ENCODE measurements around the gene NKTR. TPM values are rescaled to one million over a fixed set of nuclear protein-coding genes. Genes with fewer than 3 reads are reported as not detected.

NKTR gene
- total and polyA plus RNA-seq, 9 of the 15 experiments (the other 6 are each of a cell fraction or from before 2014, with no cell fraction given) = 19.7 to 123 (median 92.6) TPM

DNA sequence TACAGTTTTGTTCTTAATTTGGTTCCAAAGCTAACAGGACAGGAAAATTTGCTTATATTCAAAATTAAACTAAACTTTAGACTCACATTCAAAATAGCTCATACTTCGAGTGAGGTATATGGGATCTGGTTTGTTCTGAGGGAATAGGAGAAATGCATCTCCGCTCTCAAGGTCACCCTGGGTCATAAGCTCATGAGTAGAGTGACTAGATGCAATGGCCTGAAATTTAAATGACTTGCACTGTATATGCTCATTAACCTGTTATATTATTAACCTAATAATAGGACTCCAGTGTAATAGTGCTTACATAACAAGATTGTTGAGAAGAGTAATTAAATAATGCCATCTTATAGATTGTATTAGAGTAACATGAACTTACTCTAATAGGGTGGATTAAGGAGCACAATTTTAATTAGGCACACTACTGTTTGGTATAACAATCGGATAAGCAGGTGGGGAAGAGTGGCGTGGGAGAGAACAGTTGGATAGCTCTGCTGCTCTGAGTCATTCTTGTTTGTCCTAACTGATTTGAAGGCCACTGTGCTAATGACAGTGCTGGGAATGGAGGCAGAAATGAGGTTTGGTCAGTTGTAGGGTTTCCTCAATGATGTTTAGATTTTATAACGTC lies 5.2 kb downstream of the NKTR start (continued):
- TF ChIP-seq KLF6 (CRISPR knock-in tag; IDR thresholded peaks at IDR 0.05; ENCODE audit: borderline replicate concordance) (no peak), GATA2 (CRISPR knock-in tag; IDR thresholded peaks at IDR 0.05) (no peak), SP2 (IDR thresholded peaks at IDR 0.05; ENCODE audit: extremely low read depth, low read depth, low read length, poor library complexity, severe bottlenecking) (no peak), TAF9B (IDR thresholded peaks at IDR 0.05; ENCODE audit: partially characterized antibody) (peak; percentile 32), ZKSCAN8 (CRISPR knock-in tag; IDR thresholded peaks at IDR 0.05) (no peak), CEBPB (tag; IDR thresholded peaks at IDR 0.05) (no peak), SIN3B (IDR thresholded peaks at IDR 0.05; ENCODE audit: low read depth) (no peak), ZNF282 (CRISPR knock-in tag; IDR thresholded peaks at IDR 0.05) (no peak), EHMT2 (IDR thresholded peaks at IDR 0.05) (peak; percentile 69), MIER1 (IDR thresholded peaks at IDR 0.05; ENCODE audit: low read depth) (no peak), ZNF24 (IDR thresholded peaks at IDR 0.05) (no peak), MCM5 (IDR thresholded peaks at IDR 0.05; ENCODE audit: low read depth) (no peak), SNRNP70 (optimal IDR thresholded peaks at IDR 0.05; ENCODE audit: low read depth, low read length) (no peak), SMC3 (conservative IDR thresholded peaks at IDR 0.05; ENCODE audit: insufficient read depth, low read depth, low read length) (no peak)
- TF ChIP-seq, protein P1, sequence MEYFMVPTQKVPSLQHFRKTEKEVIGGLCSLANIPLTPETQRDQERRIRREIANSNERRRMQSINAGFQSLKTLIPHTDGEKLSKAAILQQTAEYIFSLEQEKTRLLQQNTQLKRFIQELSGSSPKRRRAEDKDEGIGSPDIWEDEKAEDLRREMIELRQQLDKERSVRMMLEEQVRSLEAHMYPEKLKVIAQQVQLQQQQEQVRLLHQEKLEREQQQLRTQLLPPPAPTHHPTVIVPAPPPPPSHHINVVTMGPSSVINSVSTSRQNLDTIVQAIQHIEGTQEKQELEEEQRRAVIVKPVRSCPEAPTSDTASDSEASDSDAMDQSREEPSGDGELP (CRISPR knock-in tag; IDR thresholded peaks at IDR 0.05; ENCODE audit: borderline replicate concordance) = no peak
- TF ChIP-seq, protein P2, sequence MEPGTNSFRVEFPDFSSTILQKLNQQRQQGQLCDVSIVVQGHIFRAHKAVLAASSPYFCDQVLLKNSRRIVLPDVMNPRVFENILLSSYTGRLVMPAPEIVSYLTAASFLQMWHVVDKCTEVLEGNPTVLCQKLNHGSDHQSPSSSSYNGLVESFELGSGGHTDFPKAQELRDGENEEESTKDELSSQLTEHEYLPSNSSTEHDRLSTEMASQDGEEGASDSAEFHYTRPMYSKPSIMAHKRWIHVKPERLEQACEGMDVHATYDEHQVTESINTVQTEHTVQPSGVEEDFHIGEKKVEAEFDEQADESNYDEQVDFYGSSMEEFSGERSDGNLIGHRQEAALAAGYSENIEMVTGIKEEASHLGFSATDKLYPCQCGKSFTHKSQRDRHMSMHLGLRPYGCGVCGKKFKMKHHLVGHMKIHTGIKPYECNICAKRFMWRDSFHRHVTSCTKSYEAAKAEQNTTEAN (CRISPR knock-in tag; IDR thresholded peaks at IDR 0.05) = no peak
- TF ChIP-seq, protein P3, sequence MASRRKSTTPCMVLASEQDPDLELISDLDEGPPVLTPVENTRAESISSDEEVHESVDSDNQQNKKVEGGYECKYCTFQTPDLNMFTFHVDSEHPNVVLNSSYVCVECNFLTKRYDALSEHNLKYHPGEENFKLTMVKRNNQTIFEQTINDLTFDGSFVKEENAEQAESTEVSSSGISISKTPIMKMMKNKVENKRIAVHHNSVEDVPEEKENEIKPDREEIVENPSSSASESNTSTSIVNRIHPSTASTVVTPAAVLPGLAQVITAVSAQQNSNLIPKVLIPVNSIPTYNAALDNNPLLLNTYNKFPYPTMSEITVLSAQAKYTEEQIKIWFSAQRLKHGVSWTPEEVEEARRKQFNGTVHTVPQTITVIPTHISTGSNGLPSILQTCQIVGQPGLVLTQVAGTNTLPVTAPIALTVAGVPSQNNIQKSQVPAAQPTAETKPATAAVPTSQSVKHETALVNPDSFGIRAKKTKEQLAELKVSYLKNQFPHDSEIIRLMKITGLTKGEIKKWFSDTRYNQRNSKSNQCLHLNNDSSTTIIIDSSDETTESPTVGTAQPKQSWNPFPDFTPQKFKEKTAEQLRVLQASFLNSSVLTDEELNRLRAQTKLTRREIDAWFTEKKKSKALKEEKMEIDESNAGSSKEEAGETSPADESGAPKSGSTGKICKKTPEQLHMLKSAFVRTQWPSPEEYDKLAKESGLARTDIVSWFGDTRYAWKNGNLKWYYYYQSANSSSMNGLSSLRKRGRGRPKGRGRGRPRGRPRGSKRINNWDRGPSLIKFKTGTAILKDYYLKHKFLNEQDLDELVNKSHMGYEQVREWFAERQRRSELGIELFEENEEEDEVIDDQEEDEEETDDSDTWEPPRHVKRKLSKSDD (conservative IDR thresholded peaks at IDR 0.05; ENCODE audit: low read length) = no peak
- TF ChIP-seq, protein P4, sequence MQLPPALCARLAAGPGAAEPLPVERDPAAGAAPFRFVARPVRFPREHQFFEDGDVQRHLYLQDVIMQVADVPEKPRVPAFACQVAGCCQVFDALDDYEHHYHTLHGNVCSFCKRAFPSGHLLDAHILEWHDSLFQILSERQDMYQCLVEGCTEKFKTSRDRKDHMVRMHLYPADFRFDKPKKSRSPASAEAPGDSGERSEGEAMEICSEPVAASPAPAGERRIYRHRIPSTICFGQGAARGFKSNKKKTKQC (CRISPR knock-in tag; IDR thresholded peaks at IDR 0.05) = no peak
- TF ChIP-seq, protein P5, sequence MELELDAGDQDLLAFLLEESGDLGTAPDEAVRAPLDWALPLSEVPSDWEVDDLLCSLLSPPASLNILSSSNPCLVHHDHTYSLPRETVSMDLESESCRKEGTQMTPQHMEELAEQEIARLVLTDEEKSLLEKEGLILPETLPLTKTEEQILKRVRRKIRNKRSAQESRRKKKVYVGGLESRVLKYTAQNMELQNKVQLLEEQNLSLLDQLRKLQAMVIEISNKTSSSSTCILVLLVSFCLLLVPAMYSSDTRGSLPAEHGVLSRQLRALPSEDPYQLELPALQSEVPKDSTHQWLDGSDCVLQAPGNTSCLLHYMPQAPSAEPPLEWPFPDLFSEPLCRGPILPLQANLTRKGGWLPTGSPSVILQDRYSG (tag; conservative IDR thresholded peaks at IDR 0.05; ENCODE audit: low read depth) = no peak
- TF ChIP-seq, protein P6, sequence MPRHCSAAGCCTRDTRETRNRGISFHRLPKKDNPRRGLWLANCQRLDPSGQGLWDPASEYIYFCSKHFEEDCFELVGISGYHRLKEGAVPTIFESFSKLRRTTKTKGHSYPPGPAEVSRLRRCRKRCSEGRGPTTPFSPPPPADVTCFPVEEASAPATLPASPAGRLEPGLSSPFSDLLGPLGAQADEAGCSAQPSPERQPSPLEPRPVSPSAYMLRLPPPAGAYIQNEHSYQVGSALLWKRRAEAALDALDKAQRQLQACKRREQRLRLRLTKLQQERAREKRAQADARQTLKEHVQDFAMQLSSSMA (CRISPR knock-in tag; IDR thresholded peaks at IDR 0.05) = no peak
- TF ChIP-seq, protein P7, sequence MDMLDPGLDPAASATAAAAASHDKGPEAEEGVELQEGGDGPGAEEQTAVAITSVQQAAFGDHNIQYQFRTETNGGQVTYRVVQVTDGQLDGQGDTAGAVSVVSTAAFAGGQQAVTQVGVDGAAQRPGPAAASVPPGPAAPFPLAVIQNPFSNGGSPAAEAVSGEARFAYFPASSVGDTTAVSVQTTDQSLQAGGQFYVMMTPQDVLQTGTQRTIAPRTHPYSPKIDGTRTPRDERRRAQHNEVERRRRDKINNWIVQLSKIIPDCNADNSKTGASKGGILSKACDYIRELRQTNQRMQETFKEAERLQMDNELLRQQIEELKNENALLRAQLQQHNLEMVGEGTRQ (CRISPR knock-in tag; IDR thresholded peaks at IDR 0.05) = no peak

Measured in K562 (cell line).